NT2/D1 (cell line): ENCODE results near the gene A4GALT.
A peak's percentile ranks its signal among the peaks of the same experiment; 100 is the strongest.

Experiments used
- DNase-seq: peaks from one replicate; pipeline ENCODE4 v3.0.0-alpha.2; 2011; ENCODE audit warnings: low read depth, low spot score
- H3K27me3 ChIP-seq: 2 replicates; pipeline ENCODE4 v1.6.0; 2011; ENCODE audit warnings: mild to moderate bottlenecking; ENCODE audit not compliant: insufficient read length, insufficient read depth
- H3K36me3 ChIP-seq: 2 replicates; pipeline ENCODE4 v1.6.1; 2011; ENCODE audit warnings: mild to moderate bottlenecking, low read length, mixed read lengths; ENCODE audit not compliant: insufficient read depth, insufficient read length
- H3K4me1 ChIP-seq: 2 replicates; pipeline ENCODE4 v1.5.1; 2011; ENCODE audit not compliant: insufficient read depth, insufficient read length
- H3K4me3 ChIP-seq: 2 replicates; pipeline ENCODE4 v1.5.1; 2011; ENCODE audit warnings: low read depth; ENCODE audit not compliant: insufficient read length
- H3K9ac ChIP-seq: 2 replicates; pipeline ENCODE4 v1.6.0; 2011; ENCODE audit warnings: low read depth; ENCODE audit not compliant: insufficient read length
- H3K9me3 ChIP-seq: 2 replicates; pipeline ENCODE4 v1.5.1; 2011; ENCODE audit warnings: mild to moderate bottlenecking, low read length; ENCODE audit not compliant: insufficient read depth
- SUZ12 ChIP-seq: IDR thresholded peaks from 2 replicates; pipeline ENCODE4 v1.6.1; 2011; ENCODE audit not compliant: insufficient read length, insufficient read depth; ENCODE audit errors: extremely low read depth
- YY1 ChIP-seq: IDR thresholded peaks from 2 replicates; pipeline ENCODE4 v1.6.1; 2011; ENCODE audit not compliant: insufficient read length, insufficient read depth
- ZNF274 ChIP-seq: IDR thresholded peaks from 2 replicates; pipeline ENCODE4 v1.6.1; 2011; ENCODE audit warnings: mild to moderate bottlenecking, low read depth, low read length

A4GALT gene

DNA sequence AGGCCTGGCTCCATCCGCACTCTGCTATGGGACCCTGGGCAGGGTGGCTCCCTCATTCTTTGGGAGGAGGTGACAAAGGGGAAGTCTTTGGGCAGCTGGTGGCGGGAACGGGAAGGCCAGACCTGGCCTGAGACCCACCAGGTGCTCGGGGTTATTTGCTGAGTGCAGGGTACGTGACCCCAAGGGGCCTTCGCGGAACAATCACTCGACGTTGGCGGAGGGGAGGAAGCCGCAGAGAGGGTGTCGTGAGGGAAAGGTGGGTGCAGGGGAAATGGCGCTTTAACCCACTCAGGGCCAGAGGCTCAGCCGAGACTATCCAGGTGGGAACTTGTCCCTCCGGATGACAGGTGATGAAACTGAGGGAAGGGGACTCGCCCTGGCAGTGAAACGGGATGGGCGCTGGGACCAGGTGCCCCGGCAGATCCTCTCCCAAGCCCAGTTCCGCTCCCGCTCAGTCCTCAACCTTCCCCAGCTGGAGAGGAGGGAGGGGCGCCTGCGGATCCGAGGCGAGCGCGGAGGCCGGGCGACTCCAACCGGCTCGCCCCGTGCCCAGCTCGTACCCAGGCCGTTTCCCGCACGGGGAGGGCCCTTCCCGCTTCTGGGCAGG, 911 bp downstream of the A4GALT start:
- H3K36me3 ChIP-seq = no peaks in the 10 kb centered on the region
- no peak for DNase-seq
- TF ChIP-seq ZNF274 (no peak), YY1 (no peak), SUZ12 (no peak)
- H3K27me3 ChIP-seq = peaks cover 32% of the 10 kb centered on the region
- peaks cover 11% of the 10 kb centered on the region for H3K4me1 ChIP-seq
- peak overlapping the region; percentile 59 for H3K4me3 ChIP-seq
- H3K9ac ChIP-seq = peak overlapping the region; percentile 74
- H3K9me3 ChIP-seq = no peaks in the 10 kb centered on the region

DNA sequence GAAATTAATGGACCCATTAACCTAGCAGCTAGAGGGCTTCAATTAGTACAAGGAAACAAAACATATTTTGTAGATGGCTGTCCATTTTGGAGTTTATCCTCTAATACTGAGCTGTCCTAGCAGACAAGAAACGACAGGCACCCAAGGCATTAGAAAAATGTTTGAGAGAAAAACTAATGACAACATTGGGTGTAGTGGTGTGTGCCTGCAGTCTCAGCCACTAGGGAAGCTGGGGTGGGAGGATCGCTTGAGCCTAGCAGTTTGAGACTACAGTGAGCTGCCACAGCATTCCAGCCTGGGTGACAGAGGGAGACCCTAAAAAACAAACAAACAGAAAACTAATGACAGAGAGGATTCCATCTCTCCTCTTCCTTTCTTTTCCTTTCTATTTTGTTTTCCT, 1.5 kb downstream of the A4GALT start:
- Histone ChIP-seq H3K27me3 (peaks cover 32% of the 10 kb centered on the region), H3K4me1 (peaks cover 10% of the 10 kb centered on the region), H3K9ac (no peak overlapping the region), H3K36me3 (no peaks in the 10 kb centered on the region), H3K9me3 (no peaks in the 10 kb centered on the region), H3K4me3 (peak overlapping the region; percentile 59)
- no peak for TF ChIP-seq SUZ12
- TF ChIP-seq ZNF274 = no peak
- TF ChIP-seq YY1 = no peak
- DNase-seq = no peak

DNA sequence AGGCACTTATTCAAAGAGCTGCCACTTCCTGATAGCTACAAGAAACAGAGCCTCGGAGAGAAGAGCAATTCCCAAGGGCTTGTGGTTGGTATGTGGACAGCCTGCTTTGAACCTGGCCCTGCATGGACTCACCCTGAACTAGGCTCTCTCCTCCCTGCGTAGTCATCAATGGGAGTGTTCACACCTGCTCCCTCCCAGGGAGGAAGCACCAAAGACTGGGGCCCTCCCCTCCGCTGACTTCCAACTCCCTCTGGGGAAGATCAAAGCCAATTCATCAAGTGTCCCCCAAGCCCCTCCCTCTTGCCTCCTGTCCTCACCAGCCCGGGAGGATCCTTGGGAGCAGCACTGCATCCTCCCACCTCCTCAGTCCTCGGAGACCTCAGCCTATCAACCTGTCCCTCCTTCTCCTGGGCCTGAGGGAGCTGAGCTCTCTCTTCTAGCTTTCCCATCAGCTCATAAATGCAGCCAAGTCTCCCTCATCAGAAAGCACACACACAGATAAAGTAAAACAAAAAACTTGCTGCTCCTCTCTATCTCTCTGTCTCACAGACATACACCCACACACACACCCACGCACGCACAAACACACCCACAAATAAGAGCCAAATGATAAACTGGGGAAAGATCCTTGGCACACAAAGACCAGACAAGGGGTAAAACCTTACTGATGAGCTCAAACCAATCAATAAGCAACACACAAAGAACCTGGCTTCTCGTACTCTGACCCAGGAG, 3.3 kb downstream of the A4GALT start:
- peaks cover 32% of the 10 kb centered on the region for H3K27me3 ChIP-seq
- H3K4me3 ChIP-seq = no peak overlapping the region
- H3K4me1 ChIP-seq = peaks cover 8% of the 10 kb centered on the region
- DNase-seq = peak; percentile 33
- H3K36me3 ChIP-seq = no peaks in the 10 kb centered on the region
- no peaks in the 10 kb centered on the region for H3K9me3 ChIP-seq
- H3K9ac ChIP-seq = peak overlapping the region; percentile 45
- TF ChIP-seq ZNF274 (no peak), YY1 (no peak), SUZ12 (no peak)

DNA sequence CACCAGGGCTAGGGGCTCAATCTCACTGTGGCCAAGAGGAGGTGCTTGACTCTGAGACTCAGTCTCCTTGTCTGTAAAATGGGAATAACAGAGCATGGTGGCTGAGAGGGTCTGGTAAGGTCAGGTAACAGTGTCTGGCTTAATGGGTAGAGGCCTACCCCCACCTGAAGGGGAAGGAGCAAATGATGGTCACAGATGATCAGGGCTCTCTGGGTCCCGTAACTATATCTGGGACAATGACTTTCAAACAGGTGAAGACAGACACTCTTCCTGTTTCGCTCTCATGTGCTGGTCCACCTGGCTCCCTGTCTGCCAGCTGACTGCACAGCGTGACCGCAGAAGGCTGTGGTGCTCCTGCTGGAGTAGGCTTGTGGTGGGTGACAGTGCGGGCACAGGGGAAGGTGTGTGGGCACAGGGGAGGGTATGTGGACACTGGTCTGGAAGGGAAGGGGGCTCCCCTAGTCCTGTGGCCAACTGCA, 4.0 kb downstream of the A4GALT start:
- Histone ChIP-seq H3K9ac (peak overlapping the region; percentile 45), H3K4me3 (no peak overlapping the region)
- TF ChIP-seq YY1 = no peak
- TF ChIP-seq SUZ12 = no peak
- TF ChIP-seq ZNF274 = no peak

DNA sequence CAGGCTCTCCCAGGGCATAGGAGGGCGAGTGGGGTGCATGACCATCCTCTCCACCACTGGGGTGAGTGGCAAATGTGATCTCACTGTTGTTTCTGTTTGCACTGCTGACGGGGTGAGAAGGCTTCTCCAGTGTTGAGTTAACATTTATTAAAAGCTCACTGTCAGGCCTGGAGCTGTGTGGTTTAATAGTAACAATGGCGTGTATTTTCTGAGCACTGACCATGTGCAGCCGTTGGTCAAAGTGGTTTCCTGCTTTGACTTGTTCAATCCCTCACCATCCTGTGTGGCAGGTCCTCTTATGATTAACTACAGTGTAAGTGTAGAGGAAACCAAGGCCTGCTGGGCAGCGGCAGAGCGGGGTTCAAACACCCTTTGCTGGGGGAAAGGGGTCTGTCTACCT, 4.4 kb downstream of the A4GALT start:
- Histone ChIP-seq H3K36me3 (no peaks in the 10 kb centered on the region), H3K9me3 (no peaks in the 10 kb centered on the region), H3K9ac (no peak overlapping the region), H3K4me1 (peaks cover 8% of the 10 kb centered on the region), H3K27me3 (peaks cover 26% of the 10 kb centered on the region), H3K4me3 (no peak overlapping the region)
- TF ChIP-seq YY1 (no peak), ZNF274 (no peak), SUZ12 (no peak)
- DNase-seq = no peak

More for the DNA sequence above, 4.0 kb downstream of the A4GALT start:
- H3K4me1 ChIP-seq = peaks cover 8% of the 10 kb centered on the region
- H3K9me3 ChIP-seq = no peaks in the 10 kb centered on the region
- no peaks in the 10 kb centered on the region for H3K36me3 ChIP-seq
- H3K27me3 ChIP-seq = peaks cover 31% of the 10 kb centered on the region
- no peak for DNase-seq

DNA sequence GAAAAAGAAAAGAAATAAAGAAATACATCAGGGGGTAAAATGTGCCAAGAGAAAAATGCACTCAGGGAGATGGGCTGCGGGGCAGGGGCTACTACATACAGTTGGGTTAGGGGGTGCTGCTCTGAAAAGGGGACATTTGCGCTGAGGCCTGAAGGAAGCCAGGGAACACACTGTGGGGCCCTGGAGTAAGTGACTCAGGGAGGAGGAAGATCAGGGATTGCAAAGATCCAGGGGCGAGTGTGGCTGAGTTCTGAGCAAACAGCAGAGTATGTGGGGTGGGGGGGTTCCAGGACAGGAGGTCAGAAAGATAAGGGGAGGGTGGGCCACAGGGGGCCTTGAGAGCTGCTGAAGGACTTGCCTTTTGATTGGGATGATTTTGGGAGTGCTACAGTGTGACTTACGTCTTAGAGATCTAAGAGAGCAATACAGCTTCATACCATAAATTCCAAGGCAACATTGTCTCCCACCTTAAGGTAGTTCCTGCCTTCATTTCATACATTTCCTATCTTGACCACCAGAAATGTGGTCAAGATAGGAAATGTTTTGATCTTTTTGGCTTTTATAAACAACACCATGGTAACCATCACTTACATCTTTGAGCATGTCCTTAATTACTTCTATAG, 5.8 kb downstream of the A4GALT start:
- no peaks in the 10 kb centered on the region for H3K36me3 ChIP-seq
- no peak overlapping the region for H3K4me3 ChIP-seq
- 0 out of 2 replicates have a peak, but pooled peaks cover 4% of the 10 kb centered on the region for H3K9me3 ChIP-seq
- no peak overlapping the region for H3K9ac ChIP-seq
- H3K27me3 ChIP-seq = peaks cover 15% of the 10 kb centered on the region
- no peak for DNase-seq
- H3K4me1 ChIP-seq = peaks cover 8% of the 10 kb centered on the region
- TF ChIP-seq YY1 = no peak
- no peak for TF ChIP-seq ZNF274
- no peak for TF ChIP-seq SUZ12

DNA sequence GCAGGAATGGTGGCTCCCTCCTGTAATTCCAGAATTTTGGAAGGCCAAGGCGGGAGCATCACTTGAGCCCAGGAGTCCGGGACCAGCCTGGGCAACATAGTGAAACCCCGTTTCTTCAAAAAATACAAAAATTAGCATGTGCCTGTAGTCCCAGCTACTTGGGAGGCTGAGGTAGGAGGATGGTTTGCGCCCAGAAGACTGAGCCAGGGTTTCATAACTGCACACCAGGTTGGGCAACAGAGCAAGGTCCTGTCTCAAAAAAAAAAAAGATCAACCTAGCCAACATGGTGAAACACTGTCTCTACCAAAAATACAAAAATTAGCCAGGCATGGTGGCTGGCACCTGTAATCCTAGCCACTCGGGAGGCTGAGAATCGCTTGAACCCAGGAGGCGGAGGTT, 6.4 kb downstream of the A4GALT start:
- TF ChIP-seq ZNF274 (no peak), YY1 (no peak), SUZ12 (no peak)
- H3K27me3 ChIP-seq = peaks cover 9% of the 10 kb centered on the region
- H3K36me3 ChIP-seq = no peaks in the 10 kb centered on the region
- H3K9me3 ChIP-seq = 0 out of 2 replicates have a peak, but pooled peaks cover 4% of the 10 kb centered on the region
- no peak overlapping the region for H3K4me3 ChIP-seq
- H3K9ac ChIP-seq = no peak overlapping the region
- DNase-seq = no peak
- H3K4me1 ChIP-seq = peaks cover 7% of the 10 kb centered on the region
